Esophagus muscularis mucosa (tissue), 4 donors: Measurements from ENCODE around the gene SAMD15.

Source experiments
- EP300 ChIP-seq: sonication (generic); formaldehyde crosslinking; IDR thresholded peaks from one replicate; pipeline ENCODE4 v1.6.1; 2017; ENCODE audit warnings: antibody characterized with exemption
- POLR2A ChIP-seq: fragments of 450-650 bp; IDR thresholded peaks from one replicate; pipeline ENCODE4 v1.6.1; 2017; ENCODE audit warnings: antibody characterized with exemption, moderate library complexity, mild to moderate bottlenecking, low read depth
- POLR2AphosphoS5 ChIP-seq, 2 donors: sonication (generic); formaldehyde crosslinking; IDR thresholded peaks; one replicate each; pipeline ENCODE4 v1.6.1; 2017; ENCODE audit warnings: antibody characterized with exemption in 2 of 2
- TF ChIP-seq, protein P1 (sequence below), 3 experiments: fragments of 200-600 bp in 2 of 3; fragments of 450-650 bp in 1 of 3; sonication (generic) in 2 of 3; IDR thresholded peaks; one replicate each; pipeline ENCODE4 v1.5.1; 2017 to 2019; ENCODE audit warnings: antibody characterized with exemption in 3 of 3, mild to moderate bottlenecking in 2 of 3, moderate library complexity in 1 of 3

DNA sequence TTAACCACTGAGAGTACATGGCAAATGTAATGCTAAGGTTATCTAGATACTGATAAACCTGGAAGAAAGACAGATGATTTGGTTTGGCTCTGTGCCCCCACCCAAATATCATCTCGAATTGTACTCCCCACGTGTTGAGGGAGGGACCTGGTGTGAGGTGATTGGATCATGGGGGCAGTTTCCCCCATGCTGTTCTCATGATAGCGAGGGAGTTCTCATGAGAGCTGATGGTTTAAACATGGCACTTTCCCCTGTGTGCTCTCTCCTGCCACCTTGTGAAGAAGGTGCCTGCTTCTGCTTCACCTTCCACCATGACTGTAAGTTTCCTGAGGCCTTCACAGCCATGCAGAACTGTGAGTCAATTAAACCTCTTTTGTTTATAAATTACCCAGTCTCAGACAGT lies 32.0 kb downstream of the SAMD15 start:
- TF ChIP-seq POLR2AphosphoS5 (IDR thresholded peaks at IDR 0.05) (no peak), POLR2A (no peak), EP300 (no peak)
- TF ChIP-seq, protein P1, sequence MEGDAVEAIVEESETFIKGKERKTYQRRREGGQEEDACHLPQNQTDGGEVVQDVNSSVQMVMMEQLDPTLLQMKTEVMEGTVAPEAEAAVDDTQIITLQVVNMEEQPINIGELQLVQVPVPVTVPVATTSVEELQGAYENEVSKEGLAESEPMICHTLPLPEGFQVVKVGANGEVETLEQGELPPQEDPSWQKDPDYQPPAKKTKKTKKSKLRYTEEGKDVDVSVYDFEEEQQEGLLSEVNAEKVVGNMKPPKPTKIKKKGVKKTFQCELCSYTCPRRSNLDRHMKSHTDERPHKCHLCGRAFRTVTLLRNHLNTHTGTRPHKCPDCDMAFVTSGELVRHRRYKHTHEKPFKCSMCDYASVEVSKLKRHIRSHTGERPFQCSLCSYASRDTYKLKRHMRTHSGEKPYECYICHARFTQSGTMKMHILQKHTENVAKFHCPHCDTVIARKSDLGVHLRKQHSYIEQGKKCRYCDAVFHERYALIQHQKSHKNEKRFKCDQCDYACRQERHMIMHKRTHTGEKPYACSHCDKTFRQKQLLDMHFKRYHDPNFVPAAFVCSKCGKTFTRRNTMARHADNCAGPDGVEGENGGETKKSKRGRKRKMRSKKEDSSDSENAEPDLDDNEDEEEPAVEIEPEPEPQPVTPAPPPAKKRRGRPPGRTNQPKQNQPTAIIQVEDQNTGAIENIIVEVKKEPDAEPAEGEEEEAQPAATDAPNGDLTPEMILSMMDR (IDR thresholded peaks at IDR 0.05) = no peak
